Breast epithelium (tissue), 3 donors: ENCODE measurements around the gene OR8B4.

ENCODE experiments used
- POLR2A ChIP-seq: fragments of 450-650 bp; IDR thresholded peaks from one replicate; pipeline ENCODE4 v1.6.1; 2016; ENCODE audit warnings: antibody characterized with exemption, mild to moderate bottlenecking, moderate library complexity
- POLR2AphosphoS5 ChIP-seq, 3 donors: sonication (generic); formaldehyde crosslinking; IDR thresholded peaks; one replicate each; pipeline ENCODE4 v1.6.1; 2017; ENCODE audit warnings: antibody characterized with exemption in 3 of 3
- TF ChIP-seq, protein P1 (sequence below), 3 donors: fragments of 450-650 bp; IDR thresholded peaks; one replicate each; pipeline ENCODE4 v1.5.1; 2016 to 2017; ENCODE audit warnings: antibody characterized with exemption in 3 of 3, mild to moderate bottlenecking in 3 of 3, moderate library complexity in 3 of 3

DNA sequence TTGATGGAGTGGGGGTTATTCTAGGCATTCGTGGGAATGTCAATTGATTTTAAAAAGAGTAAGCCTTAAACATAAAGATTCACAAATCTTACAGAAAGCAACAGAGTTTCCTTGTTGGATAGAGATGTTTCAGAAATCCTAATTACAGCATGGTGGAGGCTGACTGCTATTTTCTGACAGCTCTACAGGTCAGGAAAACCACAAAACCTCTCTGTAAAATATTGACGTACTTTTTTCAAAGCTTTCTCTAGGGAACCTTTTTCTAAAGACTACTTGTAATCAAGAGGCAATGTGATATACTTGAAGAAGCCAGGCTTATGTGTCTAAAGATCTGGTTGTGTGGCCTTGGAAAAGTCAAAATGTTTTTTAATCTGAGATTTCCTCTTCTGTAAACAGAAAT is 29.9 kb upstream of the OR8B4 start:
- TF ChIP-seq, protein P1, sequence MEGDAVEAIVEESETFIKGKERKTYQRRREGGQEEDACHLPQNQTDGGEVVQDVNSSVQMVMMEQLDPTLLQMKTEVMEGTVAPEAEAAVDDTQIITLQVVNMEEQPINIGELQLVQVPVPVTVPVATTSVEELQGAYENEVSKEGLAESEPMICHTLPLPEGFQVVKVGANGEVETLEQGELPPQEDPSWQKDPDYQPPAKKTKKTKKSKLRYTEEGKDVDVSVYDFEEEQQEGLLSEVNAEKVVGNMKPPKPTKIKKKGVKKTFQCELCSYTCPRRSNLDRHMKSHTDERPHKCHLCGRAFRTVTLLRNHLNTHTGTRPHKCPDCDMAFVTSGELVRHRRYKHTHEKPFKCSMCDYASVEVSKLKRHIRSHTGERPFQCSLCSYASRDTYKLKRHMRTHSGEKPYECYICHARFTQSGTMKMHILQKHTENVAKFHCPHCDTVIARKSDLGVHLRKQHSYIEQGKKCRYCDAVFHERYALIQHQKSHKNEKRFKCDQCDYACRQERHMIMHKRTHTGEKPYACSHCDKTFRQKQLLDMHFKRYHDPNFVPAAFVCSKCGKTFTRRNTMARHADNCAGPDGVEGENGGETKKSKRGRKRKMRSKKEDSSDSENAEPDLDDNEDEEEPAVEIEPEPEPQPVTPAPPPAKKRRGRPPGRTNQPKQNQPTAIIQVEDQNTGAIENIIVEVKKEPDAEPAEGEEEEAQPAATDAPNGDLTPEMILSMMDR (IDR thresholded peaks at IDR 0.05), result no peak
- no peak for TF ChIP-seq POLR2A
- no peak for TF ChIP-seq POLR2AphosphoS5 (IDR thresholded peaks at IDR 0.05)
